Panc1 (cell line): ENCODE measurements around the gene UNKL.

Experiments
- CTCF ChIP-seq: fragments of 450-650 bp; IDR thresholded peaks from 2 replicates; pipeline ENCODE4 v1.5.1; 2017; ENCODE audit warnings: mild to moderate bottlenecking
- POLR2AphosphoS5 ChIP-seq: IDR thresholded peaks from 2 replicates; pipeline ENCODE4 v1.6.1; 2012; ENCODE audit warnings: mild to moderate bottlenecking, low read depth, low read length, moderate library complexity
- SIN3A ChIP-seq: IDR thresholded peaks from 2 replicates; pipeline ENCODE4 v1.6.1; 2012; ENCODE audit warnings: low read depth, mild to moderate bottlenecking, low read length, moderate library complexity, borderline replicate concordance; ENCODE audit not compliant: insufficient read depth
- TCF7L2 ChIP-seq: IDR thresholded peaks from 2 replicates; pipeline ENCODE4 v1.6.1; 2011; ENCODE audit warnings: mild to moderate bottlenecking, low read depth, low read length, inconsistent platforms

DNA sequence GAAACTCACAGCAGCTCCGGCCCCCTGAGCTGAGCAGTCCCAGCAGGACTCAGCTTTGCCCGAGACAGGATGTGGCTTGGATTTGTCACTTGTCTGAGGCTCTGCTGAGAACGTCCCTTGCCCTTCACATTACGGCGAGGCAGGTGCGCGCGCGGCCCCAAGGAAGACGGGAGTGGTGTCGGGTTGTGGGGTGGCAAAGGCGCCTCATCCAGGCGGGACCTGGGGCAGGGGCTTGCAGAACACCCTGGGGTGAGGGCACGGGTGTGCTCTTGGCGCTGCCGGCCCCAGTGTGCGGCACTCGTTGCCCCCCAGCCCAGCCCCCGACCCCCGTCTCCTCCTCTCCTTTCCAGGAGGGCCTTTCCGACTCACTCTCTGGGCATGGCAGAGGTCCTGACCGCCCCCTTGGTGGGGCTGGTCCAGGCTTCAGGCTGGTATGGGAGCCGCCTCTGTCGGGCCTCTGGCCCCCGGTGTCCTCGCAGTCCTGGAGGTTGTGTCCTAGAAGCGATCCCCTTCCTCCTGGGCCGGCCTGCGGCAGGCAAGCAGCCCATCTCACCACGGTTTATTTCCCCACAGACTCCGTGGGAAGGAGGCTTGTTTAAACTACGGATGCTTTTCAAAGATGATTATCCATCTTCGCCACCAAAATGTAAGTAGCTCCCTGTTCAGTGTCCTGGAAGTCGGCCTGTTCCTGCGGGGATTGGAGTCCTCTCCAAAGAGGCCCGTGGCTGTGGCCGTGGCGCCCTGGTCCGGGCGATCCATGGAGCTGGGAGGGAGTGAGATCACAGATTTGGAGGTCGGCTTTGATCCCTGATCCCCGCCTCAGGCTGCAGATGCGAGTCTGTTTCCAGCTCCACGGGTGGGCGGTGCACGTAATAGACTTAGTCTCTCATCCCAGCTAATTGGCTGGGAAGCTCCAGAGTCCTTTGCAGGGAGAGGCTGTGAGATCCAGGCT lies 99.1 kb downstream of the UNKL start:
- TF ChIP-seq CTCF (no peak), POLR2AphosphoS5 (no peak), TCF7L2 (no peak), SIN3A (no peak)
